Spinal cord (tissue), 10 donors: ENCODE data around the gene SATB1. TPM values are rescaled to one million over a fixed set of nuclear protein-coding genes. Genes with fewer than 3 reads are reported as not detected.

Experiments used
- DNase-seq, 6 donors: peaks; one replicate each; pipeline versions ENCODE4 v3.0.0 to v3.0.0-alpha.2; 2013 to 2015; ENCODE audit warnings: low spot score in 6 of 6, low read depth in 4 of 6
- H3K27ac ChIP-seq: one replicate; pipeline ENCODE4 v1.5.1; 2013; ENCODE audit warnings: low read depth, low read length, control low read depth
- H3K27me3 ChIP-seq: one replicate; pipeline ENCODE4 v1.6.1; 2013; ENCODE audit warnings: low read length; ENCODE audit not compliant: control insufficient read depth, insufficient read depth
- H3K36me3 ChIP-seq: one replicate; pipeline ENCODE4 v1.6.1; 2013; ENCODE audit warnings: low read length; ENCODE audit not compliant: control insufficient read depth, insufficient read depth
- H3K4me1 ChIP-seq: one replicate; pipeline ENCODE4 v1.6.1; 2013; ENCODE audit warnings: low read length; ENCODE audit not compliant: control insufficient read depth, insufficient read depth
- H3K4me3 ChIP-seq: one replicate; pipeline ENCODE4 v1.5.1; 2013; ENCODE audit warnings: low read depth, low read length, control low read depth
- H3K9me3 ChIP-seq: one replicate; pipeline ENCODE4 v1.6.1; 2013; ENCODE audit warnings: low read length; ENCODE audit not compliant: control insufficient read depth, insufficient read depth
- WGBS: methylation state at CpG from one replicate; pipeline ENCODE4 v1.1.5; 2013; ENCODE audit warnings: missing lambda C conversion rate; ENCODE audit not compliant: insufficient coverage; 5-methylcytosine and 5-hydroxymethylcytosine counted together
- polyA plus RNA-seq, 2 donors: library from polyadenylated mRNA; unstranded; fragments of 120-200 nt; gene quantifications; one replicate each; pipeline ENCODE4 v1.2.1, GENCODE V29; 2013; ENCODE audit not compliant: insufficient read length in 2 of 2
- total RNA-seq, 2 donors: library from RNA; depleted of rRNA in 1 of 2; stranded (reverse); fragments of 120-200 nt in 1 of 2; fragments of >200 nt in 1 of 2; gene quantifications; one replicate each; pipeline versions ENCODE4 v1.2.3 to v1.2.4, GENCODE V29; 2013 to 2014
- donor health status: healthy.

Gene SATB1
- total and polyA plus RNA-seq, 4 donors: 41.4 to 96.9 (median 68.3) TPM

DNA sequence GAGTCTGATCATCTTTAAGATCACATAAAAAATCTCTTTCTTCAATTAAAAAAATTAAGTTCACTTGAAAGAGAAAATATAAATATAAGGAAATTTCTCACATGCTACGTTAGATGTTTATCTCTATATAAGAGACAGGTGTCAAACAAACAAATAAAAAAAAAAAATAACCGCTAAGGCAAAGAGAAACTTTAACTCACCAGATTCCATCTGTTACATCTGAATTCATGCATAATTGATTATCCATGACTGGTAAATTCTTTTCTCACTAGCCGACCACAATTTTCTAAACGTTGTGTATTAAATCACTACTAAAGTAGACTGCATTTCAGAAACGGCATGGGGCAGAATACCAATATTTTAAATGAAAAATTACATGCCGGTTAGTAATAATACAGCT, 9.6 kb upstream of the SATB1 start:
- H3K4me1 ChIP-seq: no peaks in the 10 kb centered on the region
- H3K27me3 ChIP-seq: no peaks in the 10 kb centered on the region
- no peaks in the 10 kb centered on the region for H3K36me3 ChIP-seq
- peak in 1 of 6 donors; percentile 10 for DNase-seq
- no peaks in the 10 kb centered on the region for H3K9me3 ChIP-seq
- no CpG with 5 or more reads among the region's 6 CpGs for WGBS
- no peak overlapping the region for H3K27ac ChIP-seq
- no peak overlapping the region for H3K4me3 ChIP-seq

DNA sequence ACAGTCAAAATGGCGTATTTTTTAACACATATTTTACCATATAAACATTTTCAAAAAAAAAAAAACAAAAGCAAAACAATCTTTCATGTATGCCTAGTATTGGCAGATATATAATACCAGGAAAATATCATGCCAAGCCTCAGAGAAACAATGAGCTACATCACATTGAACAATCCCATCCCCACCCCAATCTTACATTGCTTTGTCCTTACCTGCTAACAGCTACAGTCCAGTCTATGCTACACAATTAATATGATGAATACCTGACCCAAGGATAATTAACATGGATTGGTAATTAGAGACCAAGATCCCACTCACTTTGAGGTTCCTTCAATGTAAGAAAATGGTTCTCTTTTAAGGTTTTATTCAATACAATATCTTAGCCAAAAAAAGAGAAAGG, 7.6 kb upstream of the SATB1 start:
- H3K4me3 ChIP-seq: no peak overlapping the region
- H3K36me3 ChIP-seq: no peaks in the 10 kb centered on the region
- H3K4me1 ChIP-seq: no peaks in the 10 kb centered on the region
- no peak for DNase-seq
- no CpG with 5 or more reads among the region's 1 CpG for WGBS
- no peaks in the 10 kb centered on the region for H3K27me3 ChIP-seq
- no peak overlapping the region for H3K27ac ChIP-seq
- no peaks in the 10 kb centered on the region for H3K9me3 ChIP-seq

DNA sequence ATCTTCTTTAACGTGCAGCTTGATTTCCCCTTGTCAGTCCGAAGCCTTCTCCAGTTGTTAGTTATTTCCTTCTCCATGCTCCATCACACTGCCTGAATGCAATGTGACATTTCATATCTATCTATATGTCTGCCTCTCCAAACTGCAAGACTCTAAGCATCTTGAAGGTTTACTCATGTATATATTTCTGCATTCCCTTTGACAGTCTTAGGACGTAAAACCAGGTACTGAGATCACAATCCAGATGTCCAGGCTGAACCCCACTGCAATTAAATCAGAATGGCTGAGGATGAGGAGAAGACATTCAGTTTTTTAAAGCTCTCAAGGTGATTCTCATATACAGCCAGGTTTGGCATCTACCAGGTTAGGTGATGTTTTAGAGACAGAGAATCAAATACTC, 6.1 kb upstream of the SATB1 start:
- WGBS: 61% methylated on average over 2 of the region's 3 CpGs
- H3K9me3 ChIP-seq: no peaks in the 10 kb centered on the region
- H3K4me3 ChIP-seq: no peak overlapping the region
- H3K36me3 ChIP-seq: no peaks in the 10 kb centered on the region
- H3K4me1 ChIP-seq: no peaks in the 10 kb centered on the region
- no peaks in the 10 kb centered on the region for H3K27me3 ChIP-seq
- H3K27ac ChIP-seq: no peak overlapping the region
- DNase-seq: no peak

DNA sequence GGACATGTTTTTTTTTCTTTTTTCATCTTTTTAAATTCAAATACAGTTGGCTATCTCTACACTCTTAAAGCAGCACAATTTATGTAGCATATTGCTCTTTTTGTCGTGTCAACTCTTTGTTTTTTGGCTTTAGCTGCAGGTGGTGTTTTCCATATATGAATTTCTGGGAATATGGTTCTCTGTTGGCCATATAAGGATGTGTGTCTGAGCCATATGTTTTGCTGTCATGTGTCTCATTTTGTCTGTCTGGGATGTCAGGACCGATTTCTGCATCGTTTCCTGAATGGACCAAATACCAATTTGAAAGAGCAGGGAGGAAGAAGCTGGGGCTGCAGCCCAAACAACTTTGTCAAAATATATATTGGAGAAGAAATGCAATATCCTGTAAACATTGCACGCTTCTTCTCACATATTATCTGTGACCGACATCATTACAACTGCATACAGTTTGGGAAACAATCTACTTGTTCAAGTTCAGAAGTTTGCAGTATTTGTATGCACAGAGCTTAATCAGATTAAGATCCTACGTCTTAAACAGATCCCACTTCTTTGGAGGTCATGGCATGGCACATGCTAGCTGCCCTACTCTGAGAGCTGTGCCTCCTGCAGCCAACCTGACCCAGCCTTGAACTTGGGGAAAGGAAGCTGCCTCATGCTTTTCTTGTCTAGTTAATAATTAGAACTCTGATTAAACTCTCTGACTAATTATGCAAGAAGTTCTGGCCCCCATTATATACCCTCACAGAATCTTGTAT, 4.0 kb upstream of the SATB1 start:
- Histone ChIP-seq H3K36me3 (no peaks in the 10 kb centered on the region), H3K27me3 (no peaks in the 10 kb centered on the region), H3K9me3 (no peaks in the 10 kb centered on the region), H3K4me1 (no peaks in the 10 kb centered on the region), H3K4me3 (no peak overlapping the region), H3K27ac (no peak overlapping the region)
- peak in 1 of 6 donors; percentile 63 for DNase-seq
- WGBS: no CpG with 5 or more reads among the region's 6 CpGs

DNA sequence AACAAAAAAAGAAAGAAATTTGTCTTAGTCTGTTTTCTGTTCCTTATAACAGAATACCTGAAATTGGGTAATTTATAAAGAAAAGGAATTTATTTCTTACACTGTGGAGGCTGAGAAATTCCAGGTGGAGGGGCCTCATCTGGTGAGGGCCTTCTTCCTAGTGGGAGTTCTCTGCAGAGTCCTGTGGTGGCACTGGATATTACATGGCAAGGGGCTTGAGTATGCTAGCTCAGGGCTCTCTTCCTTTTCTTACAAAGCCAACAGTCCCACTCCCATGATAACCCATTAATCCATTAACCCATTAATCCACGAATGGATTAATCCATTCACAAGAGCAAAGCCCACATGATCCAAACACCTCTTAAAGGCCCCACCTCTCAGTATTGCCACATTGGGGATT, 2.9 kb upstream of the SATB1 start:
- H3K9me3 ChIP-seq: no peaks in the 10 kb centered on the region
- H3K27me3 ChIP-seq: no peaks in the 10 kb centered on the region
- no peaks in the 10 kb centered on the region for H3K36me3 ChIP-seq
- H3K4me3 ChIP-seq: no peak overlapping the region
- WGBS: no CpG with 5 or more reads among the region's 1 CpG
- H3K27ac ChIP-seq: no peak overlapping the region
- no peak for DNase-seq
- H3K4me1 ChIP-seq: no peaks in the 10 kb centered on the region

DNA sequence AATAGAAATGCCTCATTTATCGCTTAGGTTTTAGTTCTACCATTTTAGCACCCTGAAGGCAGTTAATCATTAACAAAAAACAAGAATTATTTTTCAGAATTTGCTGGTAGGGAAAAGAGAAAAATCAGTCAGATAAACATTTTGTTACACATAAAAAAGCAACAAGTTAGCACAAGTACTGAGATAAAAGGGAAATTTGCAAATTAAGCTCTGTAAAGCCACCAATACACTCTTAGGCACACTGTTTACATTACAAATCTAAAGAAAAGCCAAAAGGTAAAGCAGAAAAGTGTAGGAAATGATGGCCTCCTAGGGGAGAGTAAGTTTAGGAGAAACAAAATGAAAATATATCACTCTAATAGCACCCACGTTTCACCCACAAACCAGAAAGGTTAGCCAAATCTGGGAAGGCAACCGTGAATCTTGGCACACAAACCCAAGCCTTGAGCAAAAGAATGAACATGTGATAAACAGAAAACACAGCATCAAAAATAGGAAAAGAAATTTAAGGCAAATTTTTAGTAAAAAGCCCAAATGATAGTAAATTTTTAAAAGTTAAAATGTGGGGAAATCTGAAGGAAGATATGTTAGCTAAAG, 1.6 kb upstream of the SATB1 start:
- Histone ChIP-seq H3K27me3 (no peaks in the 10 kb centered on the region), H3K9me3 (no peaks in the 10 kb centered on the region), H3K36me3 (no peaks in the 10 kb centered on the region), H3K4me1 (no peaks in the 10 kb centered on the region), H3K27ac (no peak overlapping the region), H3K4me3 (no peak overlapping the region)
- WGBS: no CpG with 5 or more reads among the region's 3 CpGs
- DNase-seq: peak in 2 of 6 donors; percentile 21 to 24

DNA sequence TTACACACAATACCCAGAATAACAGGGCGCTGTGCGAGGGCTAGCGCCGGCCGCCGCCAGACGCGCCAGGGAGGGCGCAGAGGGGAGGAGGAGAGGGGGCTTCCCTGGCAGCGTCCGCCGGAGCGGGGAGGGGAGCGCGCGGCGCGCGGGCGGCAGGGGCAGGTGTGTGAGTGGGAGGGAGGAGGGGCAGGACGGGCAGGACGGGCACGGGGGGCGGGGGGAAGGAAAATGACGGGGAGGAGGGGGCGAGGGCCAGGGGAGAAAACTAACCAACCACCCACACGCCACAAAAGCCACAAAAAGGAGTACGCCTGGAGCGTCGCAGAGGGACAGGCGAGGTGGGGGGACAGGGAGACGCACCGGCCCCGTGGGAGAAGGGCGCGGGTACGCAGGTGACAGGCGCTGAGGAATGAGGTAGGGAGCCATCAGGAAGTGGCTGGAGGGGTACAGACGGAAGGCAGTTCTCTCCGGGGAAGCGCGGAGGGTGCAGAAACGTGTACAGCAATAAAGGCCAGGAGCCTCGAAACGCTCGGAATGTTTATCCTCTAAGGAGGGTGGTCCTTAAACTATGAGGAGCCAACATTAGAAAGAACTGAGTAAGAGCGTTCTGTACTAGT, 610 bp upstream of the SATB1 start:
- Histone ChIP-seq H3K27ac (peak overlapping the region; percentile 89), H3K4me1 (no peaks in the 10 kb centered on the region), H3K4me3 (peak overlapping the region; percentile 86), H3K36me3 (no peaks in the 10 kb centered on the region), H3K27me3 (no peaks in the 10 kb centered on the region), H3K9me3 (no peaks in the 10 kb centered on the region)
- peak in 2 of 6 donors; percentile 61 to 72 for DNase-seq
- WGBS: 0% methylated on average over 19 of the region's 47 CpGs

DNA sequence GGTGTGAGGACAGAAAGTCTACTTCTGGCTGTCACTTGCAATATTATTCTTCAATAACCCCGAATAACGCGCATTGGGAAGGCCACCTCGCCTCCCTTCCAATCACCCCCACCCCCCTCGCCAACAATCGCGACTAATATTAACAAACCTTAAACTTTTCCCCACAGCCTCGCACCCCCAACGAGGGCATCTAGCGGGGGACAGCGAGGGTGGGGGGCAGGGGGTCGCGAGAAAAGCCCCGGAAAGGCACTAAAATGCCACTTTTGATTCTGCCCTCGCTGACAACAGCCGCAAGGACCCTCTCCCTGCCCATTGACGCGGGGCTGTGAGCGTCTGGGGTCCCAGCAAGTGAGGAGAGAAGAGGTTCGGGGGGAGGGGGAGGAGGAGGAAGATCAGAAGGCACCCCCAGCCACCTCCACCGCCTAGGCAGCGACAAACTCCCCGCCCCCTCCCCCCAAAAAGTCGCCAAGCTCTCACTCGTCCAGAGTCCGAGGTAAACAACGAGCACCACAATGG, 868 bp downstream of the SATB1 start:
- WGBS: 0% methylated on average over 6 of the region's 27 CpGs
- Histone ChIP-seq H3K36me3 (no peaks in the 10 kb centered on the region), H3K9me3 (no peaks in the 10 kb centered on the region), H3K4me1 (no peaks in the 10 kb centered on the region), H3K4me3 (peak overlapping the region; percentile 86), H3K27me3 (no peaks in the 10 kb centered on the region), H3K27ac (peak overlapping the region; percentile 89)
- peak in 1 of 6 donors; percentile 79 for DNase-seq

DNA sequence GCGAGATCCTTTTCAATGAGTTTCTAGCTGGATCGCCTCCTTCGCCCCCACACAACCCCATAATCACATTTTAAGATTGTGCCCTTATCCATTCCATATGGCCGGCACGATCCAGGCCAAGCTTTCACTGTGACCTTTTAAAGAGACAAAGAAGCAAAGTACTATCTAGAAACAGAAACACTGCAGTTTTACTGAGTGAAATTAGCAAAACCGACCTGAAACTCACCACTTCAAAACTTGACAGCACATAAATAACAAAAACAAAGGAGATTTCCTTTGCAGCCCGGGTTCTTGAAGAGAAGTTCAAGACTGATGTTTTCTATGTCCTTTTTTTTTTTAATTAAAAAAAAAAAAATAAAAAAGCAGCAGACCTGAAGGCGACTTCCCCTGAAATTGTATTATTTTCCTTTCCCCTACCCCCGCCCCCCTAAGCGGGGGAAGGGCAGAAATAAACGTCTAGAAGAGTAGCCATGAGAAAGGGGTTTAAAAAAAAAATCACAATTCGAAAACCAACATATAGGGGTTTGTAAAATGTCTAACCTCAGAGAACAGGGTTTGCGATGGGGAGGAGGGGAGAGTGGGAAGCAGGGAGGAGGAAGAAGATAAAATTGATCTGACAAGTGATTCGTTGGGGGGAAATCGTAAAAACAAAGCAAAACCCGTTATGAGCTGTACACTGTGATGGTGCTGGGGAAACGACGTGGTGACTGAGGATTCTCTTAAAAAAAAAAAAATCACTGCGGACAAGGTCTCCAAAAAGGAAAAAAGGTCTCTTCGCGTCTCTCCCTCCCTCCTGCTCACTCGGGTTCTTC, 1.5 kb downstream of the SATB1 start:
- WGBS: 4% methylated on average over 10 of the region's 22 CpGs
- peak overlapping the region; percentile 89 for H3K27ac ChIP-seq
- peak in 2 of 6 donors; percentile 84 to 90 for DNase-seq
- H3K4me3 ChIP-seq: peak overlapping the region; percentile 86
- no peaks in the 10 kb centered on the region for H3K4me1 ChIP-seq
- no peaks in the 10 kb centered on the region for H3K27me3 ChIP-seq
- no peaks in the 10 kb centered on the region for H3K9me3 ChIP-seq
- H3K36me3 ChIP-seq: no peaks in the 10 kb centered on the region
